Measurements from ENCODE around the gene R3HDM4. TPM values are rescaled to one million over a fixed set of nuclear protein-coding genes. Genes with fewer than 3 reads are reported as not detected.

Gene R3HDM4
- total and polyA plus RNA-seq, 2 donors (not counting 3 experiments of a cell fraction or from before 2014, with no cell fraction given): 51.8 to 53.9 TPM

- H3K9ac ChIP-seq (replicated peaks; ENCODE audit: extremely low read depth, insufficient read depth, low read length): no peak overlapping the region
- intact Hi-C loops (cut with micrococcal nuclease): no loop called here
- H3K27ac ChIP-seq (ENCODE audit: insufficient read depth, low read depth, low read length): no peak overlapping the region
- no peak for FAIRE-seq
- H3K27me3 ChIP-seq (ENCODE audit: control insufficient read depth in 2 of 2, insufficient read depth in 2 of 2, low read length in 2 of 2): no peaks in the 10 kb centered on the region
- no peaks in the 10 kb centered on the region for H3K9me1 ChIP-seq (replicated peaks; ENCODE audit: control insufficient read depth, extremely low read depth, insufficient read depth, low read length)
- H3K4me2 ChIP-seq (ENCODE audit: insufficient read depth, low read length): no peak overlapping the region
- no peaks in the 10 kb centered on the region for H4K20me1 ChIP-seq (replicated peaks; ENCODE audit: control insufficient read depth, extremely low read depth, insufficient read depth, low read length)
- no peaks in the 10 kb centered on the region for H3K36me3 ChIP-seq (ENCODE audit: control insufficient read depth in 2 of 2, extremely low read depth in 1 of 2, insufficient read depth in 2 of 2, low read length in 2 of 2)
- TF ChIP-seq CTCF (IDR thresholded peaks at IDR 0.05; ENCODE audit: extremely low read depth in 1 of 2, insufficient read depth in 1 of 2, low read depth in 1 of 2, low read length in 2 of 2) (no peak), POLR2A (IDR thresholded peaks at IDR 0.05; ENCODE audit: low read depth, low read length) (no peak), POLR2AphosphoS5 (IDR thresholded peaks at IDR 0.05; ENCODE audit: insufficient read depth, low read depth, low read length) (no peak), JUN (IDR thresholded peaks at IDR 0.05; ENCODE audit: borderline replicate concordance, insufficient read depth, insufficient read length, low read depth) (no peak), GATA2 (IDR thresholded peaks at IDR 0.05; ENCODE audit: insufficient read depth, insufficient read length, low read depth, low read length) (no peak), MAX (IDR thresholded peaks at IDR 0.05; ENCODE audit: insufficient read depth, insufficient read length) (no peak), MYC (IDR thresholded peaks at IDR 0.05; ENCODE audit: low read depth, low read length) (no peak), EZH2 (IDR thresholded peaks at IDR 0.05; ENCODE audit: borderline replicate concordance, low read depth, low read length, severe bottlenecking) (no peak), FOS (IDR thresholded peaks at IDR 0.05; ENCODE audit: borderline replicate concordance, insufficient read depth, low read length) (no peak)
- BruUV-seq (replicated peaks): no TSS peak
- no peaks in the 10 kb centered on the region for H3K79me2 ChIP-seq (ENCODE audit: control insufficient read depth, insufficient read depth, low read length)
- H3K4me1 ChIP-seq (ENCODE audit: control insufficient read depth, extremely low read depth, insufficient read depth, low read length): peaks cover 4% of the 10 kb centered on the region
- ChIA-PET POLR2A (no interaction called here), CTCF (interaction anchor here (0.6 kb wide), 1 partner anchor 14 kb away, joined by 3 read pairs; no protein-coding TSS in a partner anchor)
- H3K4me3 ChIP-seq (replicated peaks in 1 of 3; ENCODE audit: insufficient read depth in 1 of 3, low read depth in 1 of 3, low read length in 3 of 3): no peak overlapping the region
- no peaks in the 10 kb centered on the region for H3K9me3 ChIP-seq (replicated peaks; ENCODE audit: control insufficient read depth, insufficient read depth, low read length)
- no peak for DNase-seq (ENCODE audit: low read depth, low spot score)
- dilution Hi-C loops (cut with MboI; ENCODE audit: extremely low pct_ligation_motif_present, low sequenced_read_pairs): no loop called here
- no peak overlapping the region for H2AFZ ChIP-seq (ENCODE audit: low read depth, low read length)
These were observed 43.9 kb upstream of the R3HDM4 start for GRCh38 chr19:956766-957440.

All from endothelial cell of umbilical vein (primary cell).